OCI-LY7 (cell line): ENCODE measurements around the gene TAPT1. TPM values are rescaled to one million over a fixed set of nuclear protein-coding genes. Genes with fewer than 3 reads are reported as not detected.

ENCODE experiments used
- BruUV-seq: library from RNA; stranded (reverse); fragments of 400-500 nt; replicated peaks from 2 replicates; lab custom pipeline; 2021; lab: Mats Ljungman, UMichigan
- CTCF ChIA-PET: fragments of 300-600 bp; sonication (Branson Sonifier 250); formaldehyde crosslinking; loops from one replicate; lab custom pipeline; 2022; ENCODE audit warnings: antibody characterized with exemption; ENCODE audit not compliant: unreplicated experiment; lab: Charles Lee
- POLR2A ChIA-PET: fragments of 300-600 bp; sonication (Branson Sonifier 250); formaldehyde crosslinking; loops from one replicate; lab custom pipeline; 2022; ENCODE audit warnings: antibody characterized with exemption; lab: Charles Lee
- DNase-seq: peaks from one replicate; pipeline ENCODE4 v3.0.0-alpha.2; 2015; ENCODE audit warnings: low spot score
- H2AFZ ChIP-seq: fragments of 200-600 bp; sonication (generic), shearing (Covaris generic); 2 replicates; pipeline ENCODE4 v1.6.1; 2014; ENCODE audit warnings: mild to moderate bottlenecking, antibody characterized with exemption, low read length, moderate library complexity
- H3K27ac ChIP-seq: fragments of 200-600 bp; sonication (generic); 2 replicates; pipeline ENCODE4 v1.5.1; 2014; ENCODE audit warnings: mixed run types, low read depth, mild to moderate bottlenecking, moderate library complexity, low read length, inconsistent platforms; ENCODE audit not compliant: poor library complexity, severe bottlenecking
- H3K36me3 ChIP-seq: fragments of 200-600 bp; sonication (generic); 2 replicates; pipeline ENCODE4 v1.6.1; 2014; ENCODE audit warnings: mild to moderate bottlenecking, antibody characterized with exemption, low read length, moderate library complexity, mixed read lengths; ENCODE audit not compliant: insufficient read depth
- H3K4me1 ChIP-seq: fragments of 200-600 bp; sonication (generic); 2 replicates; pipeline ENCODE4 v1.5.1; 2014; ENCODE audit warnings: mild to moderate bottlenecking, low read length; ENCODE audit not compliant: insufficient read depth, poor library complexity, severe bottlenecking
- H3K4me2 ChIP-seq: fragments of 200-600 bp; sonication (generic); 2 replicates; pipeline ENCODE4 v1.6.1; 2014; ENCODE audit warnings: mild to moderate bottlenecking, low read length
- H3K4me3 ChIP-seq: fragments of 200-600 bp; sonication (generic); 2 replicates; pipeline ENCODE4 v1.5.1; 2014; ENCODE audit warnings: mild to moderate bottlenecking, low read depth, low read length; ENCODE audit not compliant: poor library complexity, severe bottlenecking
- H3K79me2 ChIP-seq: fragments of 200-600 bp; sonication (generic); 2 replicates; pipeline ENCODE4 v1.6.1; 2016; ENCODE audit warnings: low read depth, mild to moderate bottlenecking, low read length, moderate library complexity, mixed read lengths; ENCODE audit not compliant: insufficient read depth
- H3K9me2 ChIP-seq: fragments of 200-600 bp; sonication (generic); 2 replicates; pipeline ENCODE4 v1.6.1; 2016; ENCODE audit warnings: mild to moderate bottlenecking, low read length, mixed read lengths; ENCODE audit not compliant: insufficient read depth
- H3K9me3 ChIP-seq: fragments of 200-600 bp; sonication (generic); 2 replicates; pipeline ENCODE4 v1.6.1; 2014; ENCODE audit warnings: mild to moderate bottlenecking, mixed run types, low read length, mixed read lengths
- H4K20me1 ChIP-seq: fragments of 200-600 bp; sonication (generic); 2 replicates; pipeline ENCODE4 v1.6.1; 2014; ENCODE audit warnings: mild to moderate bottlenecking, antibody characterized with exemption, low read length, moderate library complexity, mixed read lengths; ENCODE audit not compliant: insufficient read depth
- EZH2phosphoT487 ChIP-seq: fragments of 200-600 bp; sonication (generic); IDR thresholded peaks from 2 replicates; pipeline ENCODE4 v1.6.1; 2018; ENCODE audit warnings: low read depth, borderline replicate concordance, mild to moderate bottlenecking, mixed run types, antibody characterized with exemption, low read length, moderate library complexity, mixed read lengths
- intact Hi-C: fragments of 100-400 bp; cut with micrococcal nuclease; formaldehyde crosslinking; loops from one replicate; pipeline ENCODE4 v1.10.0; 2022; ENCODE audit not compliant: unreplicated experiment
- total RNA-seq, 2 experiments: library from RNA; depleted of rRNA in 1 of 2; stranded (reverse); fragments of >200 nt in 1 of 2; shearing (Covaris generic) in 1 of 2; gene quantifications; 2 replicates each; pipeline ENCODE4 v1.2.3, GENCODE V29; 2014 to 2022
- TF ChIP-seq, protein P1 (sequence below): fragments of 200-600 bp; sonication (generic); conservative IDR thresholded peaks from 2 replicates; pipeline ENCODE4 v1.5.1; 2014; ENCODE audit warnings: mild to moderate bottlenecking, antibody characterized with exemption, low read length, moderate library complexity, mixed read lengths

TAPT1 gene
- total RNA-seq, 2 experiments from 2014 or later: 34.3 to 66.6 TPM

DNA sequence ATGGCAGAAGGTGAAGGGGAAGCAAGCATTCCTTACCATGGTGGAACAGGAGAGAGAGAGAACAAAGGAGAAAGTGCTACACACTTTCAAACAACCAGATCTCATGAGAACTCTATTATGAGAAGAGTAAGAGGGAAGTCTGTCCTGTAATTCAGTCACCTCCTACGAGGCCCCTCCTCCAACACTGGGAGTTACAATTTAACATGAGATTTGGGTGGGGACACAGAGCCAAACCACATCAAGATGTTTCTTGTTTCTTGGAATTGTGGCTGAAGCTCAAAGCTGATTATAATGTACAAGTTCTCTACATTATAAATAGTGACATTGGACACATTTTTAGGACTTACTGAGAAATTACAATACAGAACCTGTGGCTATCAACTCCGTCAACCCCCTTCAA is 29.5 kb upstream of the TAPT1 start:
- Histone ChIP-seq H3K36me3 (no peaks in the 10 kb centered on the region; the same call in 1 of the 2 replicates), H3K4me2 (no peak overlapping the region), H3K79me2 (no peaks in the 10 kb centered on the region), H3K4me1 (peaks cover 10% of the 10 kb centered on the region), H3K4me3 (no peak overlapping the region), H4K20me1 (no peaks in the 10 kb centered on the region), H3K27ac (no peak overlapping the region), H3K9me3 (no peaks in the 10 kb centered on the region), H3K9me2 (no peaks in the 10 kb centered on the region), H2AFZ (no peak overlapping the region)
- no peak for DNase-seq
- TF ChIP-seq, protein P1, sequence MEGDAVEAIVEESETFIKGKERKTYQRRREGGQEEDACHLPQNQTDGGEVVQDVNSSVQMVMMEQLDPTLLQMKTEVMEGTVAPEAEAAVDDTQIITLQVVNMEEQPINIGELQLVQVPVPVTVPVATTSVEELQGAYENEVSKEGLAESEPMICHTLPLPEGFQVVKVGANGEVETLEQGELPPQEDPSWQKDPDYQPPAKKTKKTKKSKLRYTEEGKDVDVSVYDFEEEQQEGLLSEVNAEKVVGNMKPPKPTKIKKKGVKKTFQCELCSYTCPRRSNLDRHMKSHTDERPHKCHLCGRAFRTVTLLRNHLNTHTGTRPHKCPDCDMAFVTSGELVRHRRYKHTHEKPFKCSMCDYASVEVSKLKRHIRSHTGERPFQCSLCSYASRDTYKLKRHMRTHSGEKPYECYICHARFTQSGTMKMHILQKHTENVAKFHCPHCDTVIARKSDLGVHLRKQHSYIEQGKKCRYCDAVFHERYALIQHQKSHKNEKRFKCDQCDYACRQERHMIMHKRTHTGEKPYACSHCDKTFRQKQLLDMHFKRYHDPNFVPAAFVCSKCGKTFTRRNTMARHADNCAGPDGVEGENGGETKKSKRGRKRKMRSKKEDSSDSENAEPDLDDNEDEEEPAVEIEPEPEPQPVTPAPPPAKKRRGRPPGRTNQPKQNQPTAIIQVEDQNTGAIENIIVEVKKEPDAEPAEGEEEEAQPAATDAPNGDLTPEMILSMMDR: no peak
- TF ChIP-seq EZH2phosphoT487: no peak
- CTCF ChIA-PET: no interaction called here
- POLR2A ChIA-PET: no interaction called here
- no TSS peak for BruUV-seq
- intact Hi-C loops: no loop called here

- no TSS peak for BruUV-seq
- TF ChIP-seq EZH2phosphoT487: no peak
- TF ChIP-seq, protein P1: no peak
- intact Hi-C loops: no loop called here
Observed at GRCh38 chr4:16253127-16253960, 27.1 kb upstream of the TAPT1 start.

More at GRCh38 chr4:16253127-16253960, 27.1 kb upstream of the TAPT1 start:
- ChIA-PET POLR2A (interaction anchor here (0.7 kb wide), 1 partner anchor 93 kb away, joined by 4 read pairs; no protein-coding TSS in a partner anchor), CTCF (no interaction called here)
- Histone ChIP-seq H4K20me1 (no peaks in the 10 kb centered on the region), H3K4me3 (no peak overlapping the region), H2AFZ (no peak overlapping the region), H3K4me2 (no peak overlapping the region), H3K79me2 (no peaks in the 10 kb centered on the region), H3K4me1 (no peaks in the 10 kb centered on the region), H3K27ac (no peak overlapping the region), H3K9me3 (no peaks in the 10 kb centered on the region), H3K36me3 (no peaks in the 10 kb centered on the region; the same call in 1 of the 2 replicates), H3K9me2 (no peaks in the 10 kb centered on the region)
- DNase-seq: no peak
